DMS114 treated with DMSO at 0.1 percent for 48 hours (cell line): ENCODE results near the gene EXOC2.

Experiments
- DNase-seq: peaks from one replicate; lab custom pipeline; 2025; ENCODE audit not compliant: unreplicated experiment; lab: John Stamatoyannopoulos, UW

Gene EXOC2

DNA sequence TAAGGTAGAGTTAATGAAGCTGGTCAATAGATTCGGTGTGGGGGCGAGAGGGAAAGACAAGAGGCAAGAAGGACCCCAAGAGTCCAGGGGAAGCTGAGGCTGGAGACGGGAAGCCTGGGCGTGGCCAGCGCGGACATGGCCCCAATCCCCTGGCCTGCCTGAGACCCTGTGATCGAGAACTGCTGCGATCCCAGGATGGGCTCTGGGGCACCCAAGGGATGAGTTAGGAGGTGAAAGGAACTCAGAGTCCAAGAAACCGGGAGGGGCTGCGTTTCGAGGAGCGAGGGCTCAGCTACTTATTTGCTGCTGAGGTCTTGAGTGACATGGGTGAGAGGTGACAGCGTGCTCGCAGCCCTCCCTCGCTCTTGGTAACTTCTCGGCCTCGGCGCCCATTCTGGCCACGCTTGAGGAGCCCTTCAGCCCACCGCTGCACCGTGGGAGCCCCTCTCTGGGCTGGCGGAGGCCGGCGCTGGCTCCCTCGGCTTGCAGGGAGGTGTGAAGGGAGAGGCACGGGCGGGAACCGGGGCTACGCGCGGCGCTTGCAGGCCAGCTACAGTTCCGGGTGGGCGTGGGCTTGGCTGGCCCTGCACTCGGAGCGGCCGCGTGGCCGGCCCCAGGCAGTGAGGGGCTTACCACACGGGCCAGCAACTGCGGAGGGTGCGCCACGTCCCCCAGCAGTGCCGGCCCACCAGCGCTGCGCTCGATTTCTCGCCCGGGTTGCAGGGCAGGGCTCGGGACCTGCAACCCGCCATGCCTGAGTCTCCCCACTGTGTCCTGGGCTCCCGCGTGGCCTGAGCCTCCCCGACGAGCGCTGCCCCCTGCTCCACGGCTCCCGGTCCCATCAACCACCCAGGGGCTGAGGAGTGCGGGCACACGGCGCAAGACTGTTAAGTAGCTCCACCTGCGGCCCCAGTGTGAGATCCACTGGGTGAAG, 243.2 kb downstream of the EXOC2 start:
- DNase-seq: no peak

DNA sequence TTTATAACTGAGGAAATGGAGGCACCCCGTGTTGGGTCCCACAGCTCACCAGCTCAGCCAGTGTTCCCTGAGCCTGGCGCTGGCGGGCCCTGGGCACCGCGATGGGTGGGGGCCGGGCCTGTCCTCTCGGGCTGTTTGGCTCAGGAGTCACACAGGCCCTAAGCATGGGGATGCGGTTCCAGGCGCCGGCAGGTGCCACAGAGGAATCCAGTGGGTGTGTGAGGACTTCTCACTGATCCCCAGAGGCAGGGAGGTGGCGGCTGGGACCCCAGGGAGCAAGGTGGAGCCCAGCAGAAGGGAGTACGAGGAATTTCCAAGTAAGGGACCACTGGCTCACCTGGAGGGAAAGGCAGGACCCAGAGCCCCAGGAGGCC, 243.9 kb downstream of the EXOC2 start:
- no peak for DNase-seq

DNA sequence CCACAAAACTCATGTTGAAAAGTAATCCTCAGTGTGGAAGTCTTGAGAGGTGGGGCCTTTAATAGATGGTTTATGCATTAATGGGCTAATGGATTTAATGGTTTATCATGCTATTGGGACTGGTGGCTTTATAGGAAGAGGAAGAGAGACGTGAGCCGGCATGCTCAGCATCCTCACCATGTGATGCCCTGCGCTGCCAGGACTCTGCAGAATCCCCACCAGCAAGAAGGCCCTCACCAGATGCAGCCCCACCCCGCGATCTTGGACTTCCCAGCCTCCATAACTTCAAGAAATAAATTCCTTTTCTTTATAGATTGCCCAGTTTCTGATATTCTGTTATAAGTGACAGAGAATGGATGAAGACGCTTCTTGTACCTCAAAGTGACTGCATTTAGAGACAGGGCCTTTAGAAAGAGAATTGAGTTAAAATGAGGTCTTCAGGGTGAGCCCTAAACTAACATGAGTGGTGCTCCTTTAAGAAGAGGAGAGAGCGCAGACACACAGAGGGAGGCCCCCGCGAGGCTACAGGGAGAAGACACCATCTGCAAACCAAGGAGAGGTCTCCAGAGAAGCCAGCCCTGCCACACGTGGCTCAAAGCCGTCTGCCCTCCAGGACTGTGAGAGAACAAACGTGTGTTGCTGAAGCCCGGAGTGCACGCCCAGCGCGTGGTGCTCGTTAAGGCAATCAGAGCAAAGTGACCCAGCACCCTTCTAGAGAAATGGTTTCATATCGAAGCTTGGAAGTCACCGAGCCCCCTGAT, 244.5 kb downstream of the EXOC2 start:
- no peak for DNase-seq

DNA sequence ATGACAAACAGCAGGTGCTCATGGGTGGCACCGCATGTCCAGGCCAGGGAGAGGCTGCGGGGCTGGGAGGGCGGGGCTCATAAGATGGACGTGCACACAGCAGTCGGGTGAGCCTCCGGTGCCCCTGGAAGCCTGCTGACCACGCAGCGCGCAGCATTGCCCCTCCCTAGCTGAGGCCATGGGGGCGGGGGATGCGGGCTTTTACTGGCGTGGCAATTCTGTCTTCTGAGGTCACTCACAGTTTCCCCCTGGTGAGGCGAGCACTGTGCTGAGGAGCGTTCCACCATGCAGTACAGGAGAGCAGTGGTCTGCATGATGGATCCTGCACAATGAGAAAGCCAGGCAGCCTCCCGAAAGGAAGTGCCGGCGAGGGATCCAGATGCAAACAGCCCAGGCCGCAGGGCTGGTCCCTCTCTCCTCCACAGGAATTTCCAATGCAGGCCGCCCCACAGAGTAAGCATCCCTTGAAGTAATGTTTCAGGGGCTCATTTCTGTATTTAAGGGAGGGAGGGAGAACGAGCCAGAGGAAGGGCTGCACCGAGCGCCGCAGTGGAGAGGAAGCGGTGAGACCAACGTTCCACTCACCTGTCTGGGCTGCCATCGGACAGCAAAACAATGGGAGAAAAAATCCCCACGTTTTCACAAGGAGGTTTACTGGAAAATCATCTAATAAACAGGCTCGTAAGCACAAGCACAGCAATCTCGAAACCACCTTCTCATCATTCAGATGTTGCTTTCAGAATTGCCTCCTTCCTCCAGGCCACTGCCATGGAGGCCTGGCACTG, 245.4 kb downstream of the EXOC2 start:
- DNase-seq: no peak

DNA sequence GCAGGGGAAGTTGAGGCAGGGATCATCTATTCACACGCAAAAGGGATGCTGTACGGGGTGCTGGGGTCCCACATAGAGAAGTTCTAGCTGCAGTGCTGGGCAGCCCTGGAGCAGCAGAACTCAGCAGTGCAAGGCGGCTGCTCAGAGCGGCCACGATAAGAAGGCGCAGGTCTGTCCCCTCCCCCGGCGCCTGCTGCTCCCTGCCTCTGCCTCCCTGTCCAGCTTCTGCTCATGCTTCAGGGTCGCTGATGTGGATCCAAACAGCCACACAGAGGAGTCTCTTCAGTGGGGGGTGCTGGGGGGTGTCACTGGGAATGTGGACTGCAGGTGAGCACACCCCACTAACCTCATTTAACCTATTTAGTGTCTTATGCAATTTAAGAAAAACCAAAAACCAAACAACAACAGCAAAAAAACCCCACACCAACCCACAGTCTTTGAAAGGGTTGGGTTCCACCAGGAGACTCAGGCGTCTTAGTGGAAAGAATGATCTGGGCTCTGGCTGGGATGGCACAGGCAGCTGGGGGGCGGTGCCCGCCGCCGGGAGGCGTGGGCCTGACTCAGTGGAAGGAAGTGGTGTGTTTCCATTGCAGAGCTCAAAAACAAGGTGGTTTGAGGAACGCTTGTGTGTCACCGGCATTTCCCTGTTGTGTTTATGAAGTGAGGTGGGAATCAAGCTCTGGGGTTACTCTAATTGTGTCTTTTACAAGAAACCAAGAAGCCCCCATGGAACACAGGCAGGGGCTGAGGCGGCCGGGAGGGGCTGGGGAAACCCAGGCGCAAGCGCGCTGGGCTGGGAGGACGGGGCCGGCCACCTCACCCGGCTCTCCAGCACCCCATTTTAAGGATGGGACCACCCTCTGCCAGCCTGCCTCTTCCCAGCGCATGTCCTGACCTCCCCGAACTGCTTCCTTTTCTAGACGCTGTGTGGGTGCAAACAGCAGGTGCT, 246.2 kb downstream of the EXOC2 start:
- DNase-seq: no peak

DNA sequence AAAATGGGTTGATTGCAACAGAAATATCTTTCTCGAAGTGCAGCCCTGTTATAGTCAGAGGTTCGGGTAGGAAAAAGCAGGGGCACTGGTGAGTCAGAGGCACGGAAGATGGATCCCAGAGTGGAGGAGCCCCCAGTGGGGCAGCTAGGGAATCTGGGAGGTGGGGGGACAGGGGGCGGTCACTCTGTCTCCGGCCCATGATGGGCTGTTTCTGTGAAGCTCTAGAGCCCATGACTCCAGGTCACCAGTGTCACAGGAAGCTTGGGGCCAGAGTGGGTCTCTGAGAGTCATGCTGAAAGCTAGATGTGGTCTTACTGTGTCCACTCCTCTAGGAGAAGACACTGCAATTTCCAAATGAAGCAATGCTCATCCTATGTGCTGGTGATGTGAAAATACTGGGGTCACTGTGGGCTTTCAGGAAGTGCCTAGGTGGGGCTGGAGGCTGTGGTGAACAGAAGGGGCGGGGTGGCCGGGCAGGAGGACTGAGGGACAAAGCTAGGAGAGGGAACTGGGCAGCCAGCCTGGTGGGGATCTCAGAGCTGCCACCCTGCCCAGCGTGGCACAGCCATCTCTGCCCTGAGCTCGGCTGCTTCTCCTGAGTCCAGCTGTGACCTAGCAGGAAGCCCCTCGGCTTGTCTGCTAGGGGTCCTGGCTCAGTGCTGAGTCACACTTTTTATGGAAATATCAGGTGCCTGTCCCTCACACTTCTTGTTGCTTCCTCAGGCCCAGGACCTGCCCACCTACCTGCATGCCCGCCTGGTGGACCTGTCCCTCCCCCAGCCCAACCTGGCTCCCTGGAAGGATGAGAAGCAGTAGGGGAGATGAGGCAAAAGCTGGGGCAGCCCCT, 247.1 kb downstream of the EXOC2 start:
- no peak for DNase-seq

DNA sequence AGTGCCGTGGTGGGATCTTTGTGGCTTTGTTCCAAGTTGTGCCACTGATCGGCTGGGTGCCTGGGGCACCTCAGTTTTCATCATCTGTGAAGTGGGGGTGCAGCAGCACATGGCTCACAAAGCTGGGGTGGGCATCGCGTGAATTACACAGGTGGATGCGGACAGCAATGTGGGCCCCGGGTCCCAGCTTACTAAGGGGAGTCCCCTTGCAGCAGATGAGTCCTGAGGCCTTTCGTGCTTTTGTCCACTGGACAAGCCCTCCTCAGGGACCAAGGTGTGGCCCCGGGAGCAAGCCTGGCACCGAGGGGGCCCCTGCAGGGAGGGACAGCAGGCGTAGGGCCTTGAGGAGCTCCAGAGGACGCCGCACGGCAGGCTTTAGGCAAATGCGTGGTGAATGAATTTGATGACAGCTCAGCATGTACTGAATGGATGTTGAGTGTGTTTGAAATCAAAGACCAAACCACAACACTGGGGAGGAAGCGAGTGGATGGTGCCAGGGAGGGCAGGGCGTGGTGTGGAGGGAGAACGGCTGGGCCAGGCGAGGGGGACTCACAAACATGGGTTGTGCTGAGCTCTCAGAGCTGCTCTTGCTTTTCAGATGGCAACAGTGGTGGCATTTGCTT, 248.2 kb downstream of the EXOC2 start:
- DNase-seq: no peak

DNA sequence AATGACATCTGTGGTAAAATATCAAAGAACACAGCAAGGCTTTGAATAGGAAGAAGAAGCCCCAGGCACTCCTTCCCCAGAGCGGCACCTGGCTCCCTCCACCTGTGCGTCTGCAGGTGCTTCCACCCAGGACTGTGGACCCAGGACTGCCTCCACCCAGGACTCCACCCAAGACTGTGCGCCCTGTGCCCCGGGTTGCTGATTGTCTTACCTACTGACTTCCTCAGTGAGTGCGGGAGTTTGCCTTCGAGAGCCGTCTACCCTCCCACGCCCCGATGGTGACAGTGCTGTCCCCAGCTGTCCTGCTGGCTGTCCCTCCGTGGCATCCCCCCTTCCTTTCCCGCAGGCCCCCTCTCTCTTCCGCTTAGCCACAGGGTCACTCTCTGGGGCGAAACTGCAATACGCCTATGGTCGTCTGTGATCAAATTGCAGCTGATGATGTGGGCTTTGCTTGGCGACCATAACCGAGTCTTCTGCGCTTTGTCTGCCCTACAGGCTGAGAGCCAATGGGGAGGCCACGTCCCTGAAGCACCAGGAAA, 249.2 kb downstream of the EXOC2 start:
- no peak for DNase-seq

DNA sequence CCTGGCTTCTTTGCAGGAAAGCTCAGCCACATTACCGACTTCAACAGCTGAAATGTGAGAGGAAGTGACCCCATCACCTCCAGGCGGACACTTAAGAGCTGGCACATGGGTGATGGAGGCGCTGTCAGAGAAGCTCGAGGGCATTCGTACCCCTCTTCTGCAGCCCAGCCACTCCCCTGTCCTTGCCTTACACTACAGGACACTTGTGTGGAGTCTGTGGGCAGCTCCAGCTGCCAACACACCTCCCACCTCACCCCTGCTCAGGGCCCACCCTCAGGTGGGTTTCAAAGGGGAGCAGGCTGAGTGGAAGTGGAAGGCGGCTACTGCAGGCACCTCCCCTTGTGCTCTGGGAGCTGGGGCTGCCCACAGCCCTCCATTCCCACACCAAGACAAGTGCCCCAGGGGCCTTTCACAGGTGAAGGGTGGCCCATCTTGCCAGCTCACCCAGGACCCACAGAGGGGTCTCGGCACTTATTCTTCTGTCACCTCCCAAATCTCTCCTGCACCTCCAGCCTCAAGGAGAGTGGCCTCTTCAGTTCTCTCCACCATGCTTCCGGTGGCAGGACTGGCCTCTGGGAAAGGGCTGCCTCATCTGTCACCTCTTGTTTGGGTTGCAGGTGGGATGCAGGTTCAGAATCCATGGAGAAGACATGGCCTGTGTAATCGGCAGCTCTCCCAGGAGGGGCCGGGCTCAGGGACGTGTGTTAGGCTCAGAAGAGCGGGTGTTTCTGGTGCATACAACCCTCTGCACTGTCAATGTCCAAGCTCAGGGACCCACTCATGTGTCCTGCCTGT, 251.6 kb downstream of the EXOC2 start:
- DNase-seq: no peak

DNA sequence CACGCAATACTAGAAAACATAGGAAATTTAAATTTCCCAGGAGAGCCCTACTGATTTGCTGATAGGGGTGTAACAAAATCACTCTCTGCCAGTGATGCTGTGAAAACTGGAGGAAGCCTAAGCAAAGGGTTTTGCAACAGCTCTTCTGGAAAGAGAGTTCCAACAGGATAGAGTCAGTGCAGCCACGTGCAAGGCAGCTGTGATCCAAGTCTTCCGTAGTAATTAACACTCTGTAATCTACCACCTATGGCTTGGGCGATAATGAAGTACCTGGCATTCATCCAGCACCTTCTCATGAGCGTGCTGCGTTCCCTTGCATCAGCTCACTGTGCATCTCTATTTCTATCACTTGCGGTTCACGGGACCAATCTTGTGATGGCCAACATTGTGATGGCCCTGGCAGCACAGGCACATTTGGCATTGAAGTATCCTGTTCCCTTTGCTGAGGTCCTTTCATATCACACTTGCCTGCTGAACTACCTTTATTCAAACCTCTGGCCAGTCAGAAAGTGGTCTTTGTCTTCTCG, 253.2 kb downstream of the EXOC2 start:
- no peak for DNase-seq

DNA sequence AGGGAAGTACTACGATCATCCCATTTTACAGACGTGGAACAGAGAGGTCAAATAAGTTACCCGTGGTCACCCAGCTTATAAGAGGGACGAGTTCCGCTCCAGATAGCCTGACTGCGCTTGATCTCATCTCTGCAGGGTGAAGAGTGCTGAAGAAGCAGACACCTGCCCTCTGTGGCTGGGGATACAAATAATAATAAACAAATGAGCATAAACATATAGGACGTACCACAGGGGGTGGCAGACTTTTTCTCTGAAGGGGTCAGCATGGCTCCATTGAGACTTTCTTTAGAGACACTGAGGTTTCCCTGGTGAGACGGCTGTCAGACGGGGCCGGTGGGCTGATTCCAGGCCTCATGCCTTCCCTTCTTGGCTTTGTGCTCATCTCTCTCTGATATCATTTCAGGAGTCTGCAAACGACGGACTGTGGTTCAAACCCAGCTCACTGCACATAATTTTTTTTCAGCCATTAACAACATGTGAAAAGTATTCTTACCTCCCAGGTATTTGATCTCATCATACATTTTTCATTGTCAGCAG, 254.2 kb downstream of the EXOC2 start:
- no peak for DNase-seq

DNA sequence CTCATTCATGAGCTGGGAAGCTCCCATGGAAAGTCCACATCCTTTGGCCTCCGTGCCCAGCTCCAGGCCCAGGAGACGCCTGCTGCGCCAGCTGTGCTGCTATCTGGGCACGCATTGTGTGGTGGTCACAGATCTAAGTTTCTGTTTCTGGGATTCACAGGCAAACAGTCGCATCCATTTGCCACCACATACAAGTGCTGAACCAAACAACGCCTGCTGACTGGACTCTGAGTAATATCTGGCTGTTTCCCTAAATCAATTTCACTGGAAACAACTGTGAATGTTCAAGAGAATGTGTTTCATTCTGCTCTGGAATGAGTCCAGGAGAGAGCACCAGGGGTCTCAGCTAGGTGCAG, 255.9 kb downstream of the EXOC2 start:
- DNase-seq: no peak

DNA sequence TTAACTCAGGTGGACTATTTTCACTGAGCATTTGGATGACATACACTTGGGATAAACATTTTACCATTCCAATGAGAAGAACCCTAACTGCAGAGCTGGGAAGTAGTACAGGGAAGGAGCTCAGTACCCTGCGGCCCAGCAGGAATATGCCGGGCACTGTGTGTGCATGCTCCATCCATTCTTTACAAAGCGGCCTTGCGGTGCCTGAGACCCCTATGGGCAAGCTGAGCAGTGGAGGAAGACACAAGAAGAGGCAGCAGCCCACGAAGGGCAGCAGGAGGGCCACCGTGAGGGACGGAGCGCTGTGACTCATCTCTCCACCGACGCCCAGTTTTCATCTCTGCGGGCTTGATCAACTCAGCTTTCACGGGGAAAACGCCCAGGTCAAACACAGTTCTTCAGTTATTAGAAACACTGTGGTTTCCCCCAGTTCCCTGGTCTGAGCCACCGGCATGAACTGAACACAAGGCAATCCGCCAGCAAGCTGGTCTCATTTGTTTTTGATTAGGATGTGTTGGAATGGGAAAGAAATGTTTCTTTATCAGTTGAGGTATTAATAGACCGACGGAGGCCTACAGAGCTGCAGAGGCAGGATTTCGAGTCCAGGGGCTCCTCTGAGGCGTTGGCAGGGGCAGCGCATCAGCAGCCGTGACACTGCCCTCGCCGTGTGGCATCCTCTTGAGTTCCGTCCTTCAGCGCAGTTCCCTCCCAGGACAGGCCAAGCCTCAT, 256.5 kb downstream of the EXOC2 start:
- DNase-seq: no peak

DNA sequence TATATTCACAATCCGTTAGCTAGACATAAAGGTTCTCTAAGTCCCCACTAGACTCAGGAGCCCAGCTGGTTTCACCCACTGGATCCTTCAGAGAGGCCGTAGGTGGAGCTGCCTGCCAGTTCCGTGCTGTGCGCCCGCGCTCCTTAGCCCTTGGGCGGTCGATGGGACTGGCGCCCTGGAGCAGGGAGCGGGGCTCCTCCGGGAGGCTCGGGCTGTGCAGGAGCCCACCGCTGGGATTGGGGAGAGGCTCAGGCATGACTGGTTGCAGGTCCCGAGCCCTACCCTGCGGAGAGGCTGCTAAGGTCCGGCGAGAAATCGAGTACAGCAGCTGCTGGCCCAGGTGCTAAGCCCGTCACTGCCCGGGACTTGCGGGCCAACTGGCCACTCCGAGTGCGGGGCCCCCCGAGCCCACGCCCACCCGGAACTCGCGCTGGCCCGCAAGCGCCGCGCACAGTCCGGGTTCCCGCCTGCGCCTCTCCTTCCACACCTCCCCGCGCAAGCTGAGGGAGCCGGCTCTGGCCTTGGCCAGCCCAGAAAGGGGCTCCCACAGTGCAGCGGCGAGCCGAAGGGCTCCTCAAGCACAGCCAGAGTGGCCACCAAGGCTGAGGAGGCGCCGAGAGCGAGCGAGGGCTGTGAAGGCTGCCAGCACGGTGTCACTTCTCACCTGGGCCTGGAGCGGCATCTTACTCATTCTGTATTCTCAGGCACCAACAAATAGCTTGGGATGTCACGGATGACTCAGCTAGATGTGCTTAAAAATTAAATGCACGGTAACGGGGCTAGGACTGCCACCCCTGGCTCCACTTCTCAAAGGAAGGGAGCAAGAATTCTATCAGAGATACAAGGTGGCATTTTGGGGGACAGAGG, 257.3 kb downstream of the EXOC2 start:
- no peak for DNase-seq
